GM10266 (cell line): ENCODE measurements around the gene ANXA6.

Source experiments
- DNase-seq: peaks from one replicate; pipeline ENCODE4 v3.0.0; 2012; ENCODE audit errors: extremely low spot score
- CTCF ChIP-seq: IDR thresholded peaks from 2 replicates; pipeline ENCODE4 v1.5.1; 2012; ENCODE audit warnings: mild to moderate bottlenecking, low read depth; ENCODE audit not compliant: control insufficient read depth, insufficient read depth; ENCODE audit errors: missing control alignments

The ANXA6 gene

GRCh38 chr5:151151263-151151660 lies 6.3 kb downstream of the ANXA6 start:
- no peak for DNase-seq
- TF ChIP-seq CTCF: no peak

GRCh38 chr5:151150471-151151262 lies 6.9 kb downstream of the ANXA6 start:
- peak; percentile 45 for DNase-seq
- TF ChIP-seq CTCF: no peak

GRCh38 chr5:151148583-151148982 lies 9.0 kb downstream of the ANXA6 start:
- no peak for TF ChIP-seq CTCF
- no peak for DNase-seq

- no peak for TF ChIP-seq CTCF
- DNase-seq: no peak
These were observed 10.5 kb downstream of the ANXA6 start for GRCh38 chr5:151147033-151147432.

GRCh38 chr5:151146061-151146460 lies 11.5 kb downstream of the ANXA6 start:
- no peak for DNase-seq
- TF ChIP-seq CTCF: no peak

GRCh38 chr5:151144922-151145321 lies 12.7 kb downstream of the ANXA6 start:
- no peak for TF ChIP-seq CTCF
- no peak for DNase-seq

GRCh38 chr5:151144275-151144674 lies 13.3 kb downstream of the ANXA6 start:
- no peak for DNase-seq
- no peak for TF ChIP-seq CTCF
